GM18526 (cell line): Measurements from ENCODE around the gene TMEM240.

Experiments used
- POLR2A ChIP-seq: IDR thresholded peaks from 3 replicates; pipeline ENCODE4 v1.6.1; 2011; ENCODE audit not compliant: insufficient read length; ENCODE audit errors: extremely low read depth

Gene TMEM240

DNA sequence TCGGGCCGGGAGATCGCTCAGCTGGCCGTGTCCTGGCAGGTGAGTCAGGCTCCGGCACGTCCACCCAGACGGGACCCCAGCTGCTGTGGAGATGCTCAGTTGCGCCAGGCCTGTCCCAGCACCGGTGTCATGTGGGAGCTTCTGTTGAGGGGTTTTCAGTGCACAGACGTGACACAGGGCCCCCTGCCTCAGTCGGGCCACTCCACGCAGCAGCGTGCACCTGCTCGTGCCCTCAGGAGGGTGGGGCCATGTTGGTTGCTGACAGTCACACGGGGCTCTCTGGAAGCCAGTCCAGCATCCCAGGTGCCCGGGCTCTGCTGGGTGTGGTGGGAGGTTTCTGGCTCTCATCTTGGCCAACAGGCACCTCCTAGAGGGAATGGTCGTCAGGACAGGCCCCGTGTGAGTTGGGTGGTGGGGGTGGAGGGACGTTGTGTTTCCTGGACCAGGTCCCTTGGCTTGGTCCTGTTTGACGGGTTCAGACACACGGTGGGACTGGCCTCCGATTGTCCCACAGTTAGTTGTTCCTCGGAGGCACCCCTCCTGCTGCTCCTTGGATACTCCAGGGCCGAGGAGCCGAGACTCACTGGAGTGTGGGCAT lies 49.7 kb downstream of the TMEM240 start:
- TF ChIP-seq POLR2A, result no peak

DNA sequence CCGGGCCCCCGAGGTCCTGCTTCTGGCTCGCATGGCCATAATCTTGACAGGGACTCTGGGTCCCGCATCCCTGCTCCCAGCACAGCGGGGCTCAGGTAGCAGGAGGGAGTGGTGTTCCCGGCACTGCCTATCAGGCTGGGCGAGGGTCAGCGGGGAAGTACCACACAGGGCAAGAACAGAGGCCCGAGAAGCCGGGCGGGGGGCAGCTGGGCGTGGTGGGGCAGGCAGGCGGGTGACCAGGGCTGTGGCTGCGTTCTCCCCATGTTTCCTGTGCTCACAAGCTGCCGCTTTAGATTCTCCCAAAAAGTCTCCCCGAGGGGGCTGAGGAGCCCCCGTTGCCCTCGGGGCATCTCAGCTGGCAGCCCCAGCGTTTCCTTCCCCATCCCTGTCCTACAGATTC lies 50.6 kb downstream of the TMEM240 start:
- TF ChIP-seq POLR2A, result no peak

GRCh38 chr1:1489231-1489630 lies 51.2 kb downstream of the TMEM240 start:
- no peak for TF ChIP-seq POLR2A

DNA sequence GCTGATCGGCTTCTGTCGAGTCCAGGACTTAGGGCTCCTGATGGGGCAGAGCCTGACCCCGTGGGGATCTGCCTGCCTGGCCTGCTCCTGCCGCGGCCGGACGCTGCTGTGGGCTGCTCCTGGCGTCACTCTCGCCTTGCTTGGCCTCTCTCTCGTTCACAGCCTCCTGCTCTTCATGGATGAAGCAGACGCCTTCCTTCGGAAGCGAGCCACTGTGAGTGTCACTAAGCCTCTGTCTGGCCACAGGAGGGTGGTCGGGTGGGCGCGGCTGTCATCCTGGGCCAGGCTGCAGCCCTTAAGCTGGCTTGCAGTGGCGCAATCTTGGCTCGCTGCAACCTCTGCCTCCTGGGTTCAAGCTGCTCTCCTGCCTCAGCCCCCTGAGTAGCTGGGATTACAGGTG lies 52.7 kb downstream of the TMEM240 start:
- TF ChIP-seq POLR2A, result no peak
